ENCODE results near the gene GPR61. TPM values are rescaled to one million over a fixed set of nuclear protein-coding genes. Genes with fewer than 3 reads are reported as not detected.

The GPR61 gene
- total and polyA plus RNA-seq, 2 of the 4 experiments (the other 2 are of a cell fraction): not detected

DNA sequence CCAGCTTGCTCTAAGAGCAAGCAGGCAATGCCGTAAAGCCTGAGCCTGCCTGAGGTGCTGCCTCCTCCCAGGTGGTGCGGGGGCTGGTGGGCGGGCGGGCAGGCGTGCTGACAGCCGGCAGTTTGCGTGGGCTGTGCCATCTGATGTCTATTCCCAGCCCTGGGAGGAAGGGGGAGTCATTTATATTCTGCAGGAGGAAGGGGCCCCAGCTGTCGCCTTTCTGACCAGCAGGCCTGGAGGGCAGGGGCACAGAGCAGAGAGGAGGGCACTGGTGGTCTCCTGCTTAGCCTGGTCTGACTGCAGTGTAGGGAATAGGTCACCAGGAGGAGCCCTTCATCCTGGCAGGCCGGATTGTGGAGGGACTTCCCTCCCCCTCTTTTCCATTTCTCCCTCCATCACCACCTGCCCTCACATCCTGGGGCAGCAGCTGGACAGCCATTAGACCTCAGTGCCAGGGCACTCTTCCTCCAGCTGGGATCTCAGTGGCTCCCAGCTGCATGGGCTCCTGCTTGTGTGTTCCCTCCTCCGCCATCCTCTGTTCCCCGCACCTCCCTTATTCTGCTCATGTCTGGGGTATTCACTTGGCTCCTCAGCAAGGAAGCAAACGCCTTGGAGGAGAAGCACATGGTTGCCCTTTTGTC lies 41.4 kb upstream of the GPR61 start:
- Histone ChIP-seq H3K4me1 (ENCODE audit: control insufficient read depth, insufficient read depth, low read length) (peaks cover 32% of the 10 kb centered on the region), H2AK9ac (replicated peaks; ENCODE audit: low read depth, low read length, poor library complexity) (no peak overlapping the region), H3K27ac (ENCODE audit: insufficient read depth, low read length) (no peak overlapping the region), H3K4me3 (ENCODE audit: insufficient read depth, low read depth, low read length) (no peak overlapping the region), H3K27me3 (ENCODE audit: control insufficient read depth, insufficient read depth, low read length) (no peaks in the 10 kb centered on the region), H3K79me1 (ENCODE audit: low read depth in 1 of 2, low read length in 2 of 2) (peaks cover 15 to 62% of the 10 kb centered on the region in 2 experiments), H2BK120ac (ENCODE audit: low read depth, low read length) (no peak overlapping the region), H2BK5ac (ENCODE audit: low read depth, low read length, poor library complexity, severe bottlenecking) (no peak overlapping the region), H3K9me3 (ENCODE audit: control insufficient read depth, insufficient read depth, low read length) (no peaks in the 10 kb centered on the region), H3K9ac (ENCODE audit: low read depth, low read length) (no peak overlapping the region), H3K36me3 (ENCODE audit: control insufficient read depth, insufficient read depth, low read length) (peaks cover 13% of the 10 kb centered on the region), H3K23ac (ENCODE audit: low read depth, low read length) (no peak overlapping the region), H3K4me2 (ENCODE audit: low read depth, low read length) (no peak overlapping the region), H2AK5ac (ENCODE audit: low read depth, low read length) (peak overlapping the region; percentile 13), H2BK15ac (ENCODE audit: low read depth, low read length) (no peak overlapping the region), H3K9me1 (ENCODE audit: insufficient read depth, low read length) (peaks cover 28% of the 10 kb centered on the region), H3K18ac (ENCODE audit: low read depth, low read length) (no peak overlapping the region), H3K56ac (ENCODE audit: extremely low read depth, insufficient read depth, low read length) (no peak overlapping the region), H3K14ac (replicated peaks; ENCODE audit: low read depth, low read length) (no peak overlapping the region), H4K5ac (ENCODE audit: low read depth, low read length) (no peak overlapping the region), H4K8ac (ENCODE audit: low read depth in 2 of 2, low read length in 2 of 2) (no peak overlapping the region), H3K4ac (ENCODE audit: low read depth, low read length) (no peak overlapping the region), H4K20me1 (ENCODE audit: insufficient read depth, low read length) (peaks cover 15% of the 10 kb centered on the region; the same call in 1 of the 2 replicates), H2BK20ac (ENCODE audit: low read depth, low read length) (no peak overlapping the region), H2AFZ (replicated peaks; ENCODE audit: low read length, poor library complexity) (peak overlapping the region; percentile 59), H4K91ac (ENCODE audit: insufficient read depth, low read depth, low read length) (no peak overlapping the region)
- ATAC-seq (ENCODE audit: low read depth) (0 out of 2 replicates have a peak, but pooled peaks have one; percentile 10), DNase-seq (peak; percentile 46)
- dilution Hi-C loops (cut with HindIII; ENCODE audit: low sequenced_read_pairs, unreplicated experiment) (no loop called here), intact Hi-C loops (cut with micrococcal nuclease) (loop anchor here (1.0 kb wide), 1 partner anchor 34 kb away; no protein-coding TSS in a partner anchor), in situ Hi-C loops (cut with MboI; ENCODE audit: low sequenced_read_pairs) (loop anchor here (5.0 kb wide), 1 partner anchor 34 kb away; no protein-coding TSS in a partner anchor)
- TF ChIP-seq RFX5 (IDR thresholded peaks at IDR 0.05; ENCODE audit: low read depth, low read length) (no peak), MAZ (IDR thresholded peaks at IDR 0.05; ENCODE audit: borderline replicate concordance, low read depth, low read length) (peak; percentile 50; the same call in 1 of the 2 replicates), SMC3 (IDR thresholded peaks at IDR 0.05; ENCODE audit: low read depth, low read length) (peak; percentile 83), POLR2A (IDR thresholded peaks at IDR 0.05; ENCODE audit: low read depth, low read length) (no peak), RAD21 (IDR thresholded peaks at IDR 0.05; ENCODE audit: low read length) (peak; percentile 75), CEBPB (IDR thresholded peaks at IDR 0.05; ENCODE audit: low read depth, low read length) (no peak), MXI1 (IDR thresholded peaks at IDR 0.05; ENCODE audit: borderline replicate concordance, low read depth, low read length) (no peak)
- TF ChIP-seq, protein P1, sequence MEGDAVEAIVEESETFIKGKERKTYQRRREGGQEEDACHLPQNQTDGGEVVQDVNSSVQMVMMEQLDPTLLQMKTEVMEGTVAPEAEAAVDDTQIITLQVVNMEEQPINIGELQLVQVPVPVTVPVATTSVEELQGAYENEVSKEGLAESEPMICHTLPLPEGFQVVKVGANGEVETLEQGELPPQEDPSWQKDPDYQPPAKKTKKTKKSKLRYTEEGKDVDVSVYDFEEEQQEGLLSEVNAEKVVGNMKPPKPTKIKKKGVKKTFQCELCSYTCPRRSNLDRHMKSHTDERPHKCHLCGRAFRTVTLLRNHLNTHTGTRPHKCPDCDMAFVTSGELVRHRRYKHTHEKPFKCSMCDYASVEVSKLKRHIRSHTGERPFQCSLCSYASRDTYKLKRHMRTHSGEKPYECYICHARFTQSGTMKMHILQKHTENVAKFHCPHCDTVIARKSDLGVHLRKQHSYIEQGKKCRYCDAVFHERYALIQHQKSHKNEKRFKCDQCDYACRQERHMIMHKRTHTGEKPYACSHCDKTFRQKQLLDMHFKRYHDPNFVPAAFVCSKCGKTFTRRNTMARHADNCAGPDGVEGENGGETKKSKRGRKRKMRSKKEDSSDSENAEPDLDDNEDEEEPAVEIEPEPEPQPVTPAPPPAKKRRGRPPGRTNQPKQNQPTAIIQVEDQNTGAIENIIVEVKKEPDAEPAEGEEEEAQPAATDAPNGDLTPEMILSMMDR (conservative IDR thresholded peaks at IDR 0.05; ENCODE audit: low read depth, low read length): peak; percentile 70
- ChIA-PET POLR2A (ENCODE audit: unreplicated experiment) (no interaction called here), CTCF (interaction anchor here (0.5 to 5.1 kb wide), 10 partner anchors 8 to 547 kb away, joined by 3 to 51 read pairs (median 4); partner anchors contain the start of gene AMIGO1)
- no TSS peak for BruUV-seq (replicated peaks)
- WGBS, 2 experiments (ENCODE audit: extremely low coverage in 2 of 2, insufficient read length in 1 of 2): 97% methylated on average over 6 of the region's 12 CpGs; no CpG with 5 or more reads in 1 of the 2 experiments
